ENCODE measurements around the gene CSF2RB.
A peak's percentile ranks its signal among the peaks of the same experiment; 100 is the strongest.
"Not testable (repeated sequence)": the region's sequence is repeated elsewhere in the genome, so short reads cannot be mapped to it uniquely, and the experiment has no call there.

The CSF2RB gene

DNA sequence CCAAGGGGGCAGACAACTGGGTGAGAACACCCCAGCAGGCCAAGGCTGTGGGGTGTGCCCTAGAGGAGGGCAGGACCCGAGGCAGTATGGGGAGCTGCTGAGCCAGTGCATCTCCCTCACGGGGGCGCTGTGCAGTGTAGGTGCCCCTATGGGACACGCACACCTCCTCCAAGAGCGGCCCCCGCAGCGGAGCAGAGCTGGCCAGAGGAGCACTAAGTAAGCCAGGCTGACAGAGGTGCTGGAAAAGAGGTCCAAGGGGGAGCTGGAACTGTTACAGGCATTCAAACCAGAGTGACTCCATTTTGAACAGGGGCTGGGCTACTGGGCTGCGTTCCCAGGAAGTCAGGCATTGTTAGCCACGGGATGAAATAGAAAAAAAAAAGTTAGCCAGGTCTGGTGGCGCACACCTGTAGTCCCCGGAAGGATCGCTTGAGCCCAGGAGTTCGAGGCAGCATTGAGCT lies 64.0 kb downstream of the CSF2RB start:
- DNase-seq = peak; percentile 6

DNA sequence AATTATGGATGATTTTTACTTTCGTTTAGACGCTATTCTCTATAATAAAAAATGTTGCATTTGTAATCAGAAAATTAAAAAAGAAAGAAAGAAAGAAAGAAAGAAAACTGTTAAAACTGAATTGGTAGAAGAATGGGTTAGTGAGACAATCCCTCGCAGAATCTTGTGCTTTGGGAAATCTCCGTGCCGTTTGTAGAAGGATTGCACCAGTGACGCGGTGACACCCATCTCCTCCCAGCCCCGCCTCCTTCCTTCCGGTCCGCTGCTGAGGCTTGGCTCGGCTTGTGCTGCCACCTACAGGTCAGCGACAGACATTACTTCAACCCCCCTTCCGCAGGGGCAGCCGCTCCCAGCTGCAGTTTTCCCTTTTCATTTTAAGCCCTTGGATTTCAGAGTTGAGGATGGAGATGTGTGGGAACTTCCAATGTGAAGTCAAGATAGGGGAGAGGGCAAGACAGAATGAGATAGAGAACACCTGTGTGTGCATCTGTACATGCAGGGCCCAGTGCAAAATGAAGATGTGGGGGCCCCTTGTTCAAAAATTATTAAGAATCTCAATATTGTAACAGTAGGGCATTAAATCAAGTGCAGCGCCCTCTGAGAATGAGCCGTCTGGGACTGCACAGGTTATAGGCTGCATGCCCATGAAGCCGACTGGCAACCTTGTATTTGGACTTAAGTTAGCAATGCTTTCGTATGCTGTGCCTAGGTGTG lies 64.7 kb downstream of the CSF2RB start:
- DNase-seq = peak; percentile 65

GRCh38 chr22:36979016-36979910 lies 65.8 kb downstream of the CSF2RB start:
- DNase-seq = no peak

- DNase-seq = no peak
Observed at GRCh38 chr22:36981247-36981775, 67.9 kb downstream of the CSF2RB start.

DNA sequence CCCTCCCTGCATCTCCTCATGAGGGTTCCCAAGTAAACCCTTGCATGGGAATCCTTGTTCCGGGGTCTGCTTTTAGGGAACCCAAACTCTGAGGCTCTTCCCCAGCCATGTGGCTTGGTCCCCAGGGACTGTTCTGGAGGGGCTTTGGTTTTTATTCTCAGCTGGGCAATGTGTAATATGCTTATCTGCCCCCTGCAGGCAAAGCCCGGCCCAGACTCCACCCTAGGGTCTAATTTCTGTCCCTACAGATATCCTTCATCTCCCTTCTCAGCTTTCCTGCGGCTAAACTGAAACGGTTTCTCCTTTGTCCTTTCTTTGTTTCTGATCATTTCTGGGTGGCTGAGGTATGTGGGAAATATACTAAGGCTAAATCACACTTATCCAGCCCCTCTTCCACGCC lies 68.7 kb downstream of the CSF2RB start:
- DNase-seq = no peak

GRCh38 chr22:36985211-36985889 lies 71.9 kb downstream of the CSF2RB start:
- no peak for DNase-seq

DNA sequence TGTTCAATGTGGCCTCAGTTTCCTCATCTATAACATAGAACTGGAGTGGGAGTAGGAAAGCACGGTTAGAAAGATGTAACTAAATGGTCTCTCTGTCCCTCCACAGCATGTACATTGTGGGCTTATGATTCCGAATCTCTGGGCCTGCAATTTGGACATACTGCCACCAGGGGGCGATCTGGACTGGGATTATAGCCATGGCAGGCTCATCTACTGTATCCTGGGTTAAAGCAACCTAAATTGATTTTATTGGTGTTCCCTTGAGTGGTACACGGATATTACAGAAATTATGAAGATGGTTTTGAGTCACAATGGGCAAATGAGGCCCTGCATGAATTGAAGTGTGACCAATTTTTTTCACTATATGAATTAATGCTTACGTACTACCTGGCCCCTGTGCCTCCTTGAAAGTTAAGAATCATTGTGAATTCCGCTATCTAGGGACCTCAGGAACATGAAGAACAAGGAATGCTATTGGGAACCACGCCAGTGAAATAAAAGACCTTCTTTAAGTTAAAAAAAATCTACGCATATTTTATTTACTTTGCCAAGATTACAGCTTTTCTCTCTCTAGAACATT lies 72.9 kb downstream of the CSF2RB start:
- DNase-seq = no peak

DNA sequence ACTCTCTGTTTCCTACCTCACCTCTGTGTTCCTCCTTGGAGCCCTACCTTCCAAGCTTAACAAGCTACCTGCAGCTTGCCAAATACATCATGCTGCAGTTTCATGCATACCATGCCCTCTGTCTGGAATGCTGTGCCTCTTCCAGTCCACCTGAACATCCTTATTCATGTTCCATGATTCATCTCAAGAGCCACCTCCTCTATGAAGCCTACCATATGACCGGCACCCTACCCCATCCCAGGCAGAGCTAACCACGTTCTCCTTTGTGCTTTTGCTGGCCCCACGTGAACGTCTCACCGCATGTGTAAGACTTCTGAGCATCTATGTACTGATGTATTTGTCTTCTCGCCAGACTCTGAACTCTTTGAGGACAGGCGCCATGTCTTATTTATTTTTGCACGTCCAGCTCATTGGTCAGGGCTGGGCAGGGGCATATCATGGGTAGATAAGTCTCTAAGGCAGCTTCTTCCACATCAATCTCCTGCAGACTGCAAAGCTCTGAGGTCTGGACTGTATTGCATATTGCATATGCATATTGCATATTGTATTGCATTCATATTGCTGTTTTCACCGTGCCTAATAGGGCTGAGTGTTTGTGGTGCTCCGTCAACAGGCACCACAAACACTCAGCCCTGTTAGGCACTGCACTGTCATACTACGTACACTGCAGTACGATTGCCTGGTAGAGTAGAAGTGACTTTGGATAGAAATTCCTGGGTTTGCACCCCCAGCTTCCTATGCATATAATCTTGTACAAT lies 74.8 kb downstream of the CSF2RB start:
- no peak for DNase-seq

GRCh38 chr22:36989012-36989411 lies 75.6 kb downstream of the CSF2RB start:
- not testable (repeated sequence) for DNase-seq
